A549 (cell line): ENCODE results near the gene UHRF2.

Experiments used
- CHD2 ChIP-seq: fragments of 150-350 bp; IDR thresholded peaks from 2 replicates; pipeline ENCODE4 v1.6.1; 2014; ENCODE audit warnings: low read length; ENCODE audit not compliant: partially characterized antibody
- CTCF ChIP-seq: fragments of >200 bp; sonication (Bioruptor Twin); formaldehyde crosslinking; IDR thresholded peaks from 3 replicates; pipeline ENCODE4 v1.5.1; 2016
- TF ChIP-seq, protein P1 (sequence below): fragments of 200-600 bp; sonication (generic); IDR thresholded peaks from 2 replicates; pipeline ENCODE4 v1.6.1; 2016; ENCODE audit warnings: antibody characterized with exemption, mild to moderate bottlenecking, moderate library complexity
- TF ChIP-seq, protein P2 (sequence below): fragments of 150-350 bp; IDR thresholded peaks from 2 replicates; pipeline ENCODE4 v1.6.1; 2014; ENCODE audit warnings: low read depth, mild to moderate bottlenecking, low read length

DNA sequence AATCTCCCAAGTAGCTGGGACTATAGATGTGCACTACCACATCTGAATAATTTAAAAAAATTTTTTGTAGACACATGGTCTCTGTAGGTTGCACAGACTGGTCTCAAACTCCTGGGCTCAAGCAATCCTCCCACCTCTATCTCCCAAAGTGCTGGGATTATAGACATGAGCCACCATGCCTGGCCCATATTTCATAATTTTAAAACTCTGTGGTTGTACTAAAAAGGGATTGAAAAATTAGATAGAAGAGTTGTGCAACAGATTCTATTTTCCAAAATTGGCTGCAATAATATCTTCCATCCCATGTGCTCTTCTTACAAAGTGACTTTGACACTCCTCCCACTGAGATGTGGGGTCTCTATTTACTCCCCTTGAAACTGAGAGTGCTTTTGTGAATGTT is 7.6 kb upstream of the UHRF2 start:
- TF ChIP-seq, protein P1, sequence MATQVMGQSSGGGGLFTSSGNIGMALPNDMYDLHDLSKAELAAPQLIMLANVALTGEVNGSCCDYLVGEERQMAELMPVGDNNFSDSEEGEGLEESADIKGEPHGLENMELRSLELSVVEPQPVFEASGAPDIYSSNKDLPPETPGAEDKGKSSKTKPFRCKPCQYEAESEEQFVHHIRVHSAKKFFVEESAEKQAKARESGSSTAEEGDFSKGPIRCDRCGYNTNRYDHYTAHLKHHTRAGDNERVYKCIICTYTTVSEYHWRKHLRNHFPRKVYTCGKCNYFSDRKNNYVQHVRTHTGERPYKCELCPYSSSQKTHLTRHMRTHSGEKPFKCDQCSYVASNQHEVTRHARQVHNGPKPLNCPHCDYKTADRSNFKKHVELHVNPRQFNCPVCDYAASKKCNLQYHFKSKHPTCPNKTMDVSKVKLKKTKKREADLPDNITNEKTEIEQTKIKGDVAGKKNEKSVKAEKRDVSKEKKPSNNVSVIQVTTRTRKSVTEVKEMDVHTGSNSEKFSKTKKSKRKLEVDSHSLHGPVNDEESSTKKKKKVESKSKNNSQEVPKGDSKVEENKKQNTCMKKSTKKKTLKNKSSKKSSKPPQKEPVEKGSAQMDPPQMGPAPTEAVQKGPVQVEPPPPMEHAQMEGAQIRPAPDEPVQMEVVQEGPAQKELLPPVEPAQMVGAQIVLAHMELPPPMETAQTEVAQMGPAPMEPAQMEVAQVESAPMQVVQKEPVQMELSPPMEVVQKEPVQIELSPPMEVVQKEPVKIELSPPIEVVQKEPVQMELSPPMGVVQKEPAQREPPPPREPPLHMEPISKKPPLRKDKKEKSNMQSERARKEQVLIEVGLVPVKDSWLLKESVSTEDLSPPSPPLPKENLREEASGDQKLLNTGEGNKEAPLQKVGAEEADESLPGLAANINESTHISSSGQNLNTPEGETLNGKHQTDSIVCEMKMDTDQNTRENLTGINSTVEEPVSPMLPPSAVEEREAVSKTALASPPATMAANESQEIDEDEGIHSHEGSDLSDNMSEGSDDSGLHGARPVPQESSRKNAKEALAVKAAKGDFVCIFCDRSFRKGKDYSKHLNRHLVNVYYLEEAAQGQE, result no peak
- TF ChIP-seq CTCF (no peak), CHD2 (no peak)
- TF ChIP-seq, protein P2, sequence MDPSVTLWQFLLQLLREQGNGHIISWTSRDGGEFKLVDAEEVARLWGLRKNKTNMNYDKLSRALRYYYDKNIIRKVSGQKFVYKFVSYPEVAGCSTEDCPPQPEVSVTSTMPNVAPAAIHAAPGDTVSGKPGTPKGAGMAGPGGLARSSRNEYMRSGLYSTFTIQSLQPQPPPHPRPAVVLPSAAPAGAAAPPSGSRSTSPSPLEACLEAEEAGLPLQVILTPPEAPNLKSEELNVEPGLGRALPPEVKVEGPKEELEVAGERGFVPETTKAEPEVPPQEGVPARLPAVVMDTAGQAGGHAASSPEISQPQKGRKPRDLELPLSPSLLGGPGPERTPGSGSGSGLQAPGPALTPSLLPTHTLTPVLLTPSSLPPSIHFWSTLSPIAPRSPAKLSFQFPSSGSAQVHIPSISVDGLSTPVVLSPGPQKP, result no peak
